Transverse colon (tissue), 4 donors: ENCODE results near the gene ECHDC1. TPM values are rescaled to one million over a fixed set of nuclear protein-coding genes. Genes with fewer than 3 reads are reported as not detected.
"Not testable (repeated sequence)": the region's sequence is repeated elsewhere in the genome, so short reads cannot be mapped to it uniquely, and the experiment has no call there.

Source experiments
- DNase-seq: peaks from one replicate; pipeline ENCODE4 v3.0.0-alpha.2; 2019
- H3K27ac ChIP-seq, 4 donors: fragments of 200-600 bp; sonication (generic); 2 replicates each; pipeline ENCODE4 v1.5.1; 2016 to 2018; ENCODE audit warnings: inconsistent platforms in 4 of 4
- H3K27me3 ChIP-seq: fragments of 200-600 bp; sonication (generic); 2 replicates; pipeline ENCODE4 v1.5.1; 2017; ENCODE audit warnings: inconsistent platforms
- H3K36me3 ChIP-seq, 4 donors: fragments of 200-600 bp; sonication (generic); 2 replicates each; pipeline ENCODE4 v1.5.1; 2017 to 2019; ENCODE audit warnings: inconsistent platforms in 4 of 4
- H3K4me1 ChIP-seq, 4 donors: fragments of 200-600 bp; sonication (generic); 2 replicates each; pipeline ENCODE4 v1.5.1; 2017 to 2020; ENCODE audit warnings: inconsistent platforms in 4 of 4
- H3K4me3 ChIP-seq, 4 donors: fragments of 200-600 bp; sonication (generic); 1 replicate in 1 of 4; 2 replicates in 3 of 4; pipeline versions ENCODE4 v1.5.1 to v1.6.1; 2017 to 2019; ENCODE audit warnings: inconsistent platforms in 4 of 4
- H3K9me3 ChIP-seq, 2 donors: fragments of 200-600 bp; sonication (generic); 2 replicates each; pipeline ENCODE4 v1.5.1; 2017 to 2019; ENCODE audit warnings: inconsistent platforms in 2 of 2
- EP300 ChIP-seq: sonication (generic); formaldehyde crosslinking; IDR thresholded peaks from one replicate; pipeline ENCODE4 v1.6.1; 2017; ENCODE audit warnings: antibody characterized with exemption, low read depth
- POLR2A ChIP-seq: fragments of 450-650 bp; IDR thresholded peaks from one replicate; pipeline ENCODE4 v1.6.1; 2016; ENCODE audit warnings: antibody characterized with exemption, mild to moderate bottlenecking, moderate library complexity
- POLR2AphosphoS5 ChIP-seq, 3 donors: sonication (generic); formaldehyde crosslinking; IDR thresholded peaks; one replicate each; pipeline ENCODE4 v1.6.1; 2016; ENCODE audit warnings: antibody characterized with exemption in 3 of 3
- WGBS, 2 donors: methylation state at CpG; one replicate each; pipeline ENCODE4 v1.1.5; 2018; ENCODE audit warnings: low coverage in 1 of 2; 5-methylcytosine and 5-hydroxymethylcytosine counted together
- in situ Hi-C, 4 donors: fragments of 200-750 bp; cut with MboI; loops; one replicate each; pipeline versions ENCODE4 v1.15.0 to v1.15.1; 2017; ENCODE audit warnings: low sequenced_read_pairs in 3 of 4, low pct_ligation_motif_present in 1 of 4, low pct_unique_long_range_greater_than_20kb in 1 of 4
- intact Hi-C: fragments of 100-400 bp; cut with DNase I; formaldehyde crosslinking; loops from one replicate; pipeline ENCODE4 v1.15.1; 2023; ENCODE audit warnings: low total_unique reads
- total RNA-seq, 4 donors: library from RNA; depleted of rRNA; stranded (reverse); fragments of >200 nt; gene quantifications; one replicate each; pipeline ENCODE4 v1.1.0, GENCODE V29; 2016
- TF ChIP-seq, protein P1 (sequence below), 5 experiments: fragments of 200-600 bp in 3 of 5; fragments of 450-650 bp in 2 of 5; sonication (generic) in 3 of 5; IDR thresholded peaks; 1 replicate in 2 of 5; 2 replicates in 3 of 5; pipeline ENCODE4 v1.5.1; 2016 to 2017; ENCODE audit warnings: antibody characterized with exemption in 5 of 5, inconsistent platforms in 3 of 5, mild to moderate bottlenecking in 2 of 5, moderate library complexity in 1 of 5

Gene ECHDC1
- total RNA-seq, 4 donors from 2014 or later, result 13.1 to 77.8 (median 59.6) TPM

DNA sequence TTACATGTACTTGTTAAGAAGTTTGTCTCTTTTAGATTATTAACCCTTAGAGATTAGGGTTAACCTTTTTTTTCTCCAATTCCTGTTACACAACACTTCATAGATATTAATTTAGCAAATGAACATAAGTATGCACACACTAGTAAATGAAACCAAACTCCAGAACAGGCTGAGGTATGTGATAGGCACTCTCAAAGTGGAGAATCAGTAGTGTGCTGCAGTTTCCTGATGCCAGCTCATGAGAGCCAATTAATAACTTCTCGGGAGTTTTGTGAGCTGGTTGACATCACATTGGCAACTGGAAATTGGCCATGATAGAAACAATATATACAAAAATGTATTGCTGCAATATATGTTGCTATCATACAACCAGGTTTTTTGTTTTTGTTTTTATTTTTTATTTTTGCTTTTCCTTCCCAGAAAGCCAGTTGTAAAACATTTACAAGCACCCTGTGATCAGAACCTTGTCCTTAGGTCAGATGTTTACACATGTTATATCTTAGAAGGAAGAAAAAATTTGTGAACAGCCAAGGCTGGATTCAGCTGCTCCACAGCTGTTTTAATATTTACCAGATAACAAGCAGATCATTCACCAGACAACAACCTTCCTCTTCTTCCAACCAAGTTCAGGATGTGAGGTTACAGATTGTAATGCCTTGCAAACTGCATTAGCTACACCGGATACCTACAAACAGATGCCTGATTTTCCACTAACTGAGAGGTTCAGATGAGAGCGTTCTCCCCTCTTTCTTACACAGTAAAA lies 42.4 kb upstream of the ECHDC1 start:
- TF ChIP-seq POLR2AphosphoS5 (IDR thresholded peaks at IDR 0.05) (no peak), POLR2A (no peak), EP300 (no peak)
- TF ChIP-seq, protein P1, sequence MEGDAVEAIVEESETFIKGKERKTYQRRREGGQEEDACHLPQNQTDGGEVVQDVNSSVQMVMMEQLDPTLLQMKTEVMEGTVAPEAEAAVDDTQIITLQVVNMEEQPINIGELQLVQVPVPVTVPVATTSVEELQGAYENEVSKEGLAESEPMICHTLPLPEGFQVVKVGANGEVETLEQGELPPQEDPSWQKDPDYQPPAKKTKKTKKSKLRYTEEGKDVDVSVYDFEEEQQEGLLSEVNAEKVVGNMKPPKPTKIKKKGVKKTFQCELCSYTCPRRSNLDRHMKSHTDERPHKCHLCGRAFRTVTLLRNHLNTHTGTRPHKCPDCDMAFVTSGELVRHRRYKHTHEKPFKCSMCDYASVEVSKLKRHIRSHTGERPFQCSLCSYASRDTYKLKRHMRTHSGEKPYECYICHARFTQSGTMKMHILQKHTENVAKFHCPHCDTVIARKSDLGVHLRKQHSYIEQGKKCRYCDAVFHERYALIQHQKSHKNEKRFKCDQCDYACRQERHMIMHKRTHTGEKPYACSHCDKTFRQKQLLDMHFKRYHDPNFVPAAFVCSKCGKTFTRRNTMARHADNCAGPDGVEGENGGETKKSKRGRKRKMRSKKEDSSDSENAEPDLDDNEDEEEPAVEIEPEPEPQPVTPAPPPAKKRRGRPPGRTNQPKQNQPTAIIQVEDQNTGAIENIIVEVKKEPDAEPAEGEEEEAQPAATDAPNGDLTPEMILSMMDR (IDR thresholded peaks at IDR 0.05), result no peak
- Histone ChIP-seq H3K4me3 (no peak overlapping the region), H3K27me3 (no peaks in the 10 kb centered on the region), H3K9me3 (no peaks in the 10 kb centered on the region), H3K4me1 (peaks cover 0 to 5% (median 2%) of the 10 kb centered on the region in 4 donors), H3K27ac (no peak overlapping the region), H3K36me3 (no peaks in the 10 kb centered on the region)
- in situ Hi-C loops, result no loop called here
- DNase-seq, result no peak
- WGBS, 2 donors, result 61 to 78% methylated on average over 3 of the region's 3 CpGs
- intact Hi-C loops, result no loop called here

DNA sequence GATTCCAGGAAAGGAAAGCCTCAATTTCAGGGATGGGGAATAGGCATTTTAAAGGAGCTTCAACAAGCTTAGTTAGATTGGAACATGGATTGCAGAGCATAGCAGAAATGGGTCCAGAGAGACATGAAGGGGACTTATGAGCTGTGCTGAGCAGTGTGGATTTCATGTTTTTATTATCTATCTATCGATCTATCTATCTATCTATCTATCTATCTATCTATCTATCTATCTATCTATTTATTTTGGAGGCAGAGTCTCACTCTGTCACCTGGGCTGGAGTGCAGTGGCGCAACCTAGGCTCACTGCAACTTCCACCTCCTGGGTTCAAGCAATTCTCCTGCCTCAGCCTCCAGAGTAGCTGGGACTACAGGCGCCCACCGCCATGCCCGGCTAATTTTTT lies 41.4 kb upstream of the ECHDC1 start:
- H3K27me3 ChIP-seq, H3K36me3 ChIP-seq, H3K9me3 ChIP-seq, H3K4me1 ChIP-seq, in situ Hi-C loops, H3K27ac ChIP-seq, H3K4me3 ChIP-seq, intact Hi-C loops, DNase-seq: not testable (repeated sequence)
- WGBS, 2 donors, result 92 to 100% methylated on average over 2 to 5 of the region's 5 CpGs

DNA sequence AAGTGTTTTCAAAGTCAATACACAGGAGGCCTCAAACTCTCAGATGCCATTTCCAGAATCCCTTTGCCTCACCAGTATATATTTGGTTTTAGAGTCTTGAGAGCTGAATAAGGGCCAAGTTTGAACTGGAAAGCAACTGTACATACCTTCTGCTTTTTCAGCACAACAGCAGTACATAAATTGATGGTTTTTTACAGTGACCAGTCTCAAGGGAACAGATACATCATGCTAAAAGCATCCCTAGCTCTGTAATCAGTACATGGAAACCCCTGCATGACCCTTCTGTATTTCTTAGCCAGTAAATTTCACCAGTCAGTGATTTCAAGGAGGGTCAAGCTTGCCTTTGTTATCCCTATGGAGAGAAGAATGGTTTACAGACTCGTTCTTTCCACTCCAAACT lies 40.6 kb upstream of the ECHDC1 start:
- no peak for DNase-seq
- Histone ChIP-seq H3K36me3 (no peaks in the 10 kb centered on the region), H3K9me3 (no peaks in the 10 kb centered on the region), H3K4me1 (peaks cover 0 to 5% (median 2%) of the 10 kb centered on the region in 4 donors), H3K4me3 (no peak overlapping the region), H3K27me3 (no peaks in the 10 kb centered on the region), H3K27ac (no peak overlapping the region)
- TF ChIP-seq, protein P1 (IDR thresholded peaks at IDR 0.05), result no peak
- TF ChIP-seq POLR2A, result no peak
- intact Hi-C loops, result no loop called here
- in situ Hi-C loops, result no loop called here
- WGBS, 2 donors, result 53% methylated on average over 1 of the region's 1 CpG; no CpG with 5 or more reads in 1 of the 2 donors

DNA sequence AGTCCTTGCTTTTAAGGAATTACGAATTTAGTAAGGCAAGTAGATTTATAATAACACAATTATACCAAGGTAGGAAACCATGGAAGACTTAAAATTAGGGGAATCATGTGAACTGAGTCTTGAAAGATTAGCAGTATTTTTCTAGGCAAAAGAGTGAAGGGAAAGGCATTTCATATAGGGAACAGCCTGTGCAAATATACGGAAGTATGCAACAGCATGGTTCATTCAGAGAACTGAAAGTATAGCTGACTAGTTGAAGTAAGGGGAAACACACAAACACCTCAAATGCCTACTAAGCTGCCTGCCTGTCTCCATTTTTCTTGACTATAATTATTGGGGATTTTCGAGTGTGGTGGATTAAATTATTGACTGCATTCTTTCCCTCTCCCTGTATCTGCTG lies 39.0 kb upstream of the ECHDC1 start:
- Histone ChIP-seq H3K4me1 (peaks cover 0 to 5% (median 2%) of the 10 kb centered on the region in 4 donors), H3K9me3 (no peaks in the 10 kb centered on the region), H3K4me3 (no peak overlapping the region), H3K36me3 (no peaks in the 10 kb centered on the region), H3K27ac (no peak overlapping the region), H3K27me3 (no peaks in the 10 kb centered on the region)
- 83 to 85% methylated on average over 3 of the region's 3 CpGs for WGBS, 2 donors
- DNase-seq, result no peak
- intact Hi-C loops (no loop called here), in situ Hi-C loops (no loop called here)
- TF ChIP-seq POLR2A (no peak), POLR2AphosphoS5 (IDR thresholded peaks at IDR 0.05) (no peak)

DNA sequence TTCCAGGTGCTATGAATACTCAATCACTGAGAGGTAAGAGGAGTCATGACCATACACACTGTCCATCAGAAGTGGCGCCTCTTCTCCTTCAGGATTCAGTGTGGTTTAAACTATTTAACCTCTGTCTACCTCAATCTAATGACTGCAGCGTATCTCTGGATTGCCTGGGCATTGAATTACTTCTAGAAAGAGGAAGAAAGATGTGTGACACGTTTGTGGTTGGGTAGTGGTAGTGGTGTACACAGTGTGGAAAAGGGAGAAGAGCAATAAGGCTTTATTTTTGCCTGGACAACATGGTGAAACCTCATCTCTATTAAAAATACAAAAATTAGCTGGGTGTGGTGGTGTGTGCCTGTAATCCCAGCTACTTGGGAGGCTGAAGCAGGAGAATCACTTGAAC lies 38.0 kb upstream of the ECHDC1 start:
- in situ Hi-C loops, result no loop called here
- intact Hi-C loops, result no loop called here
- 60 to 78% methylated on average over 1 to 3 of the region's 3 CpGs for WGBS, 2 donors

More for the DNA sequence above, 38.0 kb upstream of the ECHDC1 start:
- H3K4me1 ChIP-seq, result peaks cover 0 to 5% (median 2%) of the 10 kb centered on the region in 4 donors
- H3K27me3 ChIP-seq, result no peaks in the 10 kb centered on the region
- TF ChIP-seq POLR2A, result no peak
- H3K4me3 ChIP-seq, result no peak overlapping the region
- no peaks in the 10 kb centered on the region for H3K36me3 ChIP-seq
- no peak overlapping the region for H3K27ac ChIP-seq
- H3K9me3 ChIP-seq, result no peaks in the 10 kb centered on the region
- DNase-seq, result no peak
